GM03348 (cell line): ENCODE measurements around the gene UBR7.

Source experiments
- DNase-seq: peaks from one replicate; pipeline ENCODE4 v3.0.0; 2012; ENCODE audit warnings: low spot score

The UBR7 gene

GRCh38 chr14:93249128-93249831 is 42.2 kb downstream of the UBR7 start:
- no peak for DNase-seq

- no peak for DNase-seq
Measured at GRCh38 chr14:93262446-93262845, 55.4 kb downstream of the UBR7 start.

GRCh38 chr14:93263416-93263815 is 56.4 kb downstream of the UBR7 start:
- DNase-seq: no peak

GRCh38 chr14:93266127-93266526 is 59.1 kb downstream of the UBR7 start:
- no peak for DNase-seq

GRCh38 chr14:93267149-93267711 is 60.2 kb downstream of the UBR7 start:
- DNase-seq: no peak

GRCh38 chr14:93268406-93268805 is 61.4 kb downstream of the UBR7 start:
- no peak for DNase-seq

- DNase-seq: peak; percentile 26
Measured at GRCh38 chr14:93269341-93270068, 62.4 kb downstream of the UBR7 start.

GRCh38 chr14:93271111-93271510 is 64.1 kb downstream of the UBR7 start:
- DNase-seq: no peak

- DNase-seq: no peak
Measured at GRCh38 chr14:93274055-93274806, 67.2 kb downstream of the UBR7 start.

GRCh38 chr14:93276031-93276716 is 69.1 kb downstream of the UBR7 start:
- DNase-seq: no peak
